Transverse colon (tissue), 4 donors: Measurements from ENCODE around the gene SEMA4G. TPM values are rescaled to one million over a fixed set of nuclear protein-coding genes. Genes with fewer than 3 reads are reported as not detected.

ENCODE experiments used
- DNase-seq: peaks from one replicate; pipeline ENCODE4 v3.0.0-alpha.2; 2019
- H3K27ac ChIP-seq, 4 donors: fragments of 200-600 bp; sonication (generic); 2 replicates each; pipeline ENCODE4 v1.5.1; 2016 to 2018; ENCODE audit warnings: inconsistent platforms in 4 of 4
- H3K27me3 ChIP-seq: fragments of 200-600 bp; sonication (generic); 2 replicates; pipeline ENCODE4 v1.5.1; 2017; ENCODE audit warnings: inconsistent platforms
- H3K36me3 ChIP-seq, 4 donors: fragments of 200-600 bp; sonication (generic); 2 replicates each; pipeline ENCODE4 v1.5.1; 2017 to 2019; ENCODE audit warnings: inconsistent platforms in 4 of 4
- H3K4me1 ChIP-seq, 4 donors: fragments of 200-600 bp; sonication (generic); 2 replicates each; pipeline ENCODE4 v1.5.1; 2017 to 2020; ENCODE audit warnings: inconsistent platforms in 4 of 4
- H3K4me3 ChIP-seq, 4 donors: fragments of 200-600 bp; sonication (generic); 1 replicate in 1 of 4; 2 replicates in 3 of 4; pipeline versions ENCODE4 v1.5.1 to v1.6.1; 2017 to 2019; ENCODE audit warnings: inconsistent platforms in 4 of 4
- H3K9me3 ChIP-seq, 2 donors: fragments of 200-600 bp; sonication (generic); 2 replicates each; pipeline ENCODE4 v1.5.1; 2017 to 2019; ENCODE audit warnings: inconsistent platforms in 2 of 2
- CTCF ChIP-seq, 5 experiments: fragments of 200-600 bp in 3 of 5; fragments of 450-650 bp in 2 of 5; sonication (generic) in 3 of 5; IDR thresholded peaks; 1 replicate in 2 of 5; 2 replicates in 3 of 5; pipeline ENCODE4 v1.5.1; 2016 to 2017; ENCODE audit warnings: antibody characterized with exemption in 5 of 5, inconsistent platforms in 3 of 5, mild to moderate bottlenecking in 2 of 5, moderate library complexity in 1 of 5
- EP300 ChIP-seq: sonication (generic); formaldehyde crosslinking; IDR thresholded peaks from one replicate; pipeline ENCODE4 v1.6.1; 2017; ENCODE audit warnings: antibody characterized with exemption, low read depth
- POLR2A ChIP-seq: fragments of 450-650 bp; IDR thresholded peaks from one replicate; pipeline ENCODE4 v1.6.1; 2016; ENCODE audit warnings: antibody characterized with exemption, mild to moderate bottlenecking, moderate library complexity
- POLR2AphosphoS5 ChIP-seq, 3 donors: sonication (generic); formaldehyde crosslinking; IDR thresholded peaks; one replicate each; pipeline ENCODE4 v1.6.1; 2016; ENCODE audit warnings: antibody characterized with exemption in 3 of 3
- WGBS, 2 donors: methylation state at CpG; one replicate each; pipeline ENCODE4 v1.1.5; 2018; ENCODE audit warnings: low coverage in 1 of 2; 5-methylcytosine and 5-hydroxymethylcytosine counted together
- in situ Hi-C, 4 donors: fragments of 200-750 bp; cut with MboI; loops; one replicate each; pipeline versions ENCODE4 v1.15.0 to v1.15.1; 2017; ENCODE audit warnings: low sequenced_read_pairs in 3 of 4, low pct_ligation_motif_present in 1 of 4, low pct_unique_long_range_greater_than_20kb in 1 of 4
- intact Hi-C: fragments of 100-400 bp; cut with DNase I; formaldehyde crosslinking; loops from one replicate; pipeline ENCODE4 v1.15.1; 2023; ENCODE audit warnings: low total_unique reads
- total RNA-seq, 4 donors: library from RNA; depleted of rRNA; stranded (reverse); fragments of >200 nt; gene quantifications; one replicate each; pipeline ENCODE4 v1.1.0, GENCODE V29; 2016

Gene SEMA4G
- total RNA-seq, 4 donors from 2014 or later, result 94.0 to 221 (median 121) TPM

- no peak for DNase-seq
- in situ Hi-C loops (no loop called here), intact Hi-C loops (no loop called here)
- no peaks in the 10 kb centered on the region for H3K4me1 ChIP-seq
- H3K27me3 ChIP-seq, result no peaks in the 10 kb centered on the region
- H3K36me3 ChIP-seq, result peaks cover 0 to 82% (median 38%) of the 10 kb centered on the region in 4 donors
- TF ChIP-seq POLR2A (no peak), EP300 (no peak), POLR2AphosphoS5 (IDR thresholded peaks at IDR 0.05) (no peak), CTCF (IDR thresholded peaks at IDR 0.05) (no peak)
- H3K27ac ChIP-seq, result no peak overlapping the region
- no peaks in the 10 kb centered on the region for H3K9me3 ChIP-seq
- no peak overlapping the region for H3K4me3 ChIP-seq
Measured at GRCh38 chr10:100943508-100943907, 25.8 kb upstream of the SEMA4G start.

GRCh38 chr10:100945754-100946153, 23.6 kb upstream of the SEMA4G start:
- in situ Hi-C loops, result no loop called here
- no peaks in the 10 kb centered on the region for H3K9me3 ChIP-seq
- TF ChIP-seq POLR2AphosphoS5 (IDR thresholded peaks at IDR 0.05) (no peak), POLR2A (no peak), EP300 (no peak), CTCF (IDR thresholded peaks at IDR 0.05) (no peak)
- H3K27ac ChIP-seq, result no peak overlapping the region
- H3K4me3 ChIP-seq, result no peak overlapping the region
- H3K27me3 ChIP-seq, result no peaks in the 10 kb centered on the region
- H3K36me3 ChIP-seq, result peaks cover 0 to 88% (median 42%) of the 10 kb centered on the region in 4 donors
- intact Hi-C loops, result no loop called here
- DNase-seq, result no peak
- H3K4me1 ChIP-seq, result no peaks in the 10 kb centered on the region

GRCh38 chr10:100948916-100949315, 20.4 kb upstream of the SEMA4G start:
- WGBS, 2 donors, result 92 to 94% methylated on average over 3 of the region's 3 CpGs
- TF ChIP-seq CTCF (IDR thresholded peaks at IDR 0.05), result no peak
- TF ChIP-seq EP300, result no peak
- no peak for TF ChIP-seq POLR2A
- no peak for TF ChIP-seq POLR2AphosphoS5 (IDR thresholded peaks at IDR 0.05)
- Histone ChIP-seq H3K27ac (no peak overlapping the region), H3K4me1 (no peaks in the 10 kb centered on the region), H3K36me3 (peaks cover 0 to 95% (median 44%) of the 10 kb centered on the region in 4 donors), H3K27me3 (no peaks in the 10 kb centered on the region), H3K4me3 (no peak overlapping the region), H3K9me3 (no peaks in the 10 kb centered on the region)
- intact Hi-C loops (no loop called here), in situ Hi-C loops (no loop called here)
- DNase-seq, result no peak

- in situ Hi-C loops, result no loop called here
Measured at GRCh38 chr10:100960251-100960650, 9.1 kb upstream of the SEMA4G start.

More at GRCh38 chr10:100960251-100960650, 9.1 kb upstream of the SEMA4G start:
- Histone ChIP-seq H3K27ac (no peak overlapping the region), H3K4me1 (peaks cover 0 to 7% (median 0%) of the 10 kb centered on the region in 4 donors), H3K4me3 (no peak overlapping the region), H3K9me3 (no peaks in the 10 kb centered on the region), H3K36me3 (peaks cover 0 to 61% (median 30%) of the 10 kb centered on the region in 4 donors), H3K27me3 (no peaks in the 10 kb centered on the region)
- intact Hi-C loops, result loop anchor here (10.0 kb wide), 1 partner anchor 55 kb away; no protein-coding TSS in a partner anchor
- DNase-seq, result no peak
- TF ChIP-seq POLR2A (no peak), CTCF (IDR thresholded peaks at IDR 0.05) (no peak), EP300 (no peak), POLR2AphosphoS5 (IDR thresholded peaks at IDR 0.05) (no peak)
